GM12878 (cell line): ENCODE measurements around the gene GLS. TPM values are rescaled to one million over a fixed set of nuclear protein-coding genes. Genes with fewer than 3 reads are reported as not detected.
A peak's percentile ranks its signal among the peaks of the same experiment; 100 is the strongest.

Experiments used
- ATAC-seq: fragments of 200-7000 bp; cut with Tn5 transposase; 3 replicates; pipeline ENCODE4 v1.9.1; 2020; ENCODE audit warnings: mild to moderate bottlenecking, moderate library complexity
- BruUV-seq: library from RNA; stranded (reverse); fragments of 400-500 nt; replicated peaks from 2 replicates; lab custom pipeline; 2021; lab: Mats Ljungman, UMichigan
- CTCF ChIA-PET: fragments of 300-600 bp; sonication (Branson Sonifier 250); formaldehyde crosslinking; extraction: SDS; loops from one replicate; lab custom pipeline; 2021; ENCODE audit warnings: inconsistent platforms; lab: Yijun Ruan, JAX
- POLR2A ChIA-PET: fragments of 350-600 bp; formaldehyde crosslinking; extraction: SDS; loops from one replicate; lab custom pipeline; 2021; ENCODE audit warnings: inconsistent platforms; lab: Charles Lee
- RAD21 ChIA-PET: fragments of 300-600 bp; sonication (Branson Sonifier 250); formaldehyde crosslinking; loops from one replicate; lab custom pipeline; 2023; ENCODE audit warnings: antibody characterized with exemption; ENCODE audit not compliant: unreplicated experiment; lab: Charles Lee
- SMC1A ChIA-PET: fragments of 300-600 bp; sonication (Branson Sonifier 250); formaldehyde crosslinking; loops from one replicate; lab custom pipeline; 2023; ENCODE audit not compliant: unreplicated experiment, uncharacterized antibody; lab: Charles Lee
- DNase-seq: peaks from one replicate; pipeline ENCODE4 v3.0.0-alpha.2; 2011; ENCODE audit warnings: low read depth, low spot score
- FAIRE-seq: peaks from 3 replicates; lab custom pipeline; 2011; peaks lifted over from hg19 to GRCh38; lab: Jason Lieb, UNC
- H2AFZ ChIP-seq: 2 replicates; pipeline ENCODE4 v1.6.0; 2011; ENCODE audit warnings: low read depth, low read length, control low read depth; ENCODE audit not compliant: control insufficient read depth
- H3K27ac ChIP-seq: 2 replicates; pipeline ENCODE4 v1.5.1; 2011; ENCODE audit warnings: control low read depth; ENCODE audit not compliant: control insufficient read depth, insufficient read depth
- H3K27me3 ChIP-seq, 2 experiments: replicated peaks in 1 of 2; 2 replicates each; pipeline versions ENCODE4 v1.6.0 to v1.6.1; 2011; ENCODE audit warnings: low read length in 1 of 2; ENCODE audit not compliant: control insufficient read depth in 2 of 2, insufficient read depth in 2 of 2
- H3K36me3 ChIP-seq, 2 experiments: 2 replicates each; pipeline ENCODE4 v1.5.1; 2011; ENCODE audit warnings: low read length in 1 of 2; ENCODE audit not compliant: control insufficient read depth in 2 of 2, insufficient read depth in 2 of 2
- H3K4me1 ChIP-seq: 2 replicates; pipeline ENCODE4 v1.6.1; 2011; ENCODE audit warnings: mild to moderate bottlenecking, low read length, moderate library complexity, mixed read lengths; ENCODE audit not compliant: control insufficient read depth, insufficient read depth
- H3K4me2 ChIP-seq: 2 replicates; pipeline ENCODE4 v1.6.0; 2011; ENCODE audit warnings: control low read depth; ENCODE audit not compliant: control insufficient read depth, insufficient read depth
- H3K4me3 ChIP-seq: fragments of 200-600 bp; sonication (generic); 2 replicates; pipeline ENCODE4 v1.5.1; 2016
- H3K79me2 ChIP-seq: 2 replicates; pipeline ENCODE4 v1.6.0; 2011; ENCODE audit warnings: low read length; ENCODE audit not compliant: control insufficient read depth, insufficient read depth
- H3K9ac ChIP-seq: 2 replicates; pipeline ENCODE4 v1.8.0; 2011; ENCODE audit warnings: low read length, control low read depth, mixed read lengths; ENCODE audit not compliant: control insufficient read depth, insufficient read depth
- H3K9me3 ChIP-seq: replicated peaks from 3 replicates; pipeline ENCODE4 v1.5.1; 2011; ENCODE audit warnings: mild to moderate bottlenecking, low read length; ENCODE audit not compliant: control insufficient read depth, insufficient read depth
- H4K20me1 ChIP-seq: 2 replicates; pipeline ENCODE4 v1.6.0; 2011; ENCODE audit not compliant: control insufficient read depth, insufficient read depth
- ASH2L ChIP-seq: fragments of 300-600, 200-600 bp; sonication (generic); IDR thresholded peaks from 2 replicates; pipeline ENCODE4 v1.6.1; 2017; ENCODE audit warnings: low read depth, mild to moderate bottlenecking, borderline replicate concordance
- CBX5 ChIP-seq: sonication (generic); IDR thresholded peaks from 2 replicates; pipeline ENCODE4 v1.6.1; 2016; ENCODE audit warnings: low read depth, moderate library complexity, mild to moderate bottlenecking, inconsistent platforms
- CHD2 ChIP-seq: IDR thresholded peaks from 2 replicates; pipeline ENCODE4 v1.6.1; 2011; ENCODE audit warnings: low read depth, low read length, improper control_type of control experiment, borderline replicate concordance
- CREM ChIP-seq: IDR thresholded peaks from 2 replicates; pipeline ENCODE4 v1.6.1; 2014; ENCODE audit warnings: antibody characterized with exemption, low read depth
- ESRRA ChIP-seq: IDR thresholded peaks from 2 replicates; pipeline ENCODE4 v1.6.1; 2012; ENCODE audit warnings: mild to moderate bottlenecking, low read length, improper control_type of control experiment
- IRF4 ChIP-seq: IDR thresholded peaks from 2 replicates; pipeline ENCODE4 v1.6.1; 2011; ENCODE audit warnings: low read depth, low read length
- KAT2A ChIP-seq: conservative IDR thresholded peaks from 2 replicates; pipeline ENCODE4 v1.6.1; 2011; ENCODE audit warnings: low read depth, low read length; ENCODE audit not compliant: control insufficient read depth
- RAD51 ChIP-seq: fragments of 450-650 bp; IDR thresholded peaks from 2 replicates; pipeline ENCODE4 v1.6.1; 2016; ENCODE audit warnings: moderate library complexity, mild to moderate bottlenecking, inconsistent platforms
- SMAD1 ChIP-seq: fragments of 450-650 bp; IDR thresholded peaks from 2 replicates; pipeline ENCODE4 v1.6.1; 2018; ENCODE audit warnings: mild to moderate bottlenecking, low read depth; ENCODE audit not compliant: partially characterized antibody
- SPI1 ChIP-seq: IDR thresholded peaks from 2 replicates; pipeline ENCODE4 v1.6.1; 2011; ENCODE audit warnings: low read depth, mild to moderate bottlenecking, low read length, moderate library complexity, borderline replicate concordance; ENCODE audit not compliant: insufficient read depth
- USF1 ChIP-seq: IDR thresholded peaks from 2 replicates; pipeline ENCODE4 v1.6.1; 2011; ENCODE audit warnings: borderline replicate concordance, low read depth, mild to moderate bottlenecking, moderate library complexity, mixed read lengths, low read length; ENCODE audit not compliant: insufficient read depth; ENCODE audit errors: extremely low read length
- ZNF24 ChIP-seq: fragments of 450-650 bp; IDR thresholded peaks from 2 replicates; pipeline ENCODE4 v1.6.1; 2017; ENCODE audit warnings: antibody characterized with exemption, mild to moderate bottlenecking
- ZNF274 ChIP-seq: IDR thresholded peaks from one replicate; pipeline ENCODE4 v1.8.0; 2011; ENCODE audit not compliant: insufficient read length, insufficient read depth
- ZNF622 ChIP-seq: fragments of 450-650 bp; IDR thresholded peaks from 2 replicates; pipeline ENCODE4 v1.6.1; 2017; ENCODE audit warnings: mild to moderate bottlenecking, inconsistent platforms
- WGBS: methylation state at CpG from one replicate; pipeline ENCODE4 v1.1.6; 2016; ENCODE audit warnings: low lambda C conversion rate; ENCODE audit not compliant: insufficient replicate concordance, insufficient coverage; ENCODE audit errors: missing lambda C conversion rate; 5-methylcytosine and 5-hydroxymethylcytosine counted together
- in situ Hi-C: fragments of 300-500 bp; cut with MboI; formaldehyde crosslinking; loops from 9 replicates; pipeline ENCODE4 v1.14.3; 2018; ENCODE audit warnings: mixed read lengths
- intact Hi-C: fragments of 100-400 bp; cut with micrococcal nuclease; formaldehyde crosslinking; loops from one replicate; pipeline ENCODE4 v1.14.2; 2022; ENCODE audit not compliant: unreplicated experiment
- polyA plus RNA-seq, 11 experiments: library from polyadenylated mRNA; depleted of rRNA in 4 of 11; unstranded in 6 of 11; stranded (reverse) in 5 of 11; fragments of >200 nt; fragmentation: Nextera tagmentation in 4 of 11; fragmentation: Illumina TruSeq in 1 of 11; extraction: Ambion mirVana in 4 of 11; extraction: Trizol in 1 of 11; gene quantifications; 1 replicate in 1 of 11; 2 replicates in 10 of 11; pipeline versions ENCODE4 v1.2.1 to v1.2.3, GENCODE V29; 2011 to 2016; ENCODE audit warnings: inconsistent platforms in 2 of 11, missing spikeins in 2 of 11, low read depth in 1 of 11
- total RNA-seq, 4 experiments: library from RNA; depleted of rRNA in 3 of 4; stranded (reverse); fragments of >200 nt in 3 of 4; fragmentation: Illumina TruSeq in 1 of 4; extraction: Trizol in 1 of 4; gene quantifications; 2 replicates each; pipeline versions ENCODE4 v1.2.1 to v1.2.3, GENCODE V29; 2013 to 2021
- TF ChIP-seq, protein P1 (sequence below): IDR thresholded peaks from 2 replicates; pipeline ENCODE4 v1.6.1; 2011; ENCODE audit warnings: low read depth, mild to moderate bottlenecking, low read length, moderate library complexity, borderline replicate concordance; ENCODE audit errors: extremely low read depth
- TF ChIP-seq, protein P2 (sequence below): IDR thresholded peaks from 2 replicates; pipeline ENCODE4 v1.6.1; 2011; ENCODE audit warnings: low read depth, low read length, improper control_type of control experiment, borderline replicate concordance
- TF ChIP-seq, protein P3 (sequence below): fragments of 150-350 bp; IDR thresholded peaks from 2 replicates; pipeline ENCODE4 v1.6.1; 2016; ENCODE audit warnings: low read depth, low read length
- TF ChIP-seq, protein P4 (sequence below): fragments of 450-650 bp; IDR thresholded peaks from 2 replicates; pipeline ENCODE4 v1.6.1; 2017; ENCODE audit warnings: borderline replicate concordance

The GLS gene
- total and polyA plus RNA-seq, 10 of the 15 experiments (the other 5 are each of a cell fraction or from before 2014, with no cell fraction given) = 15.7 to 145 (median 70.8) TPM

DNA sequence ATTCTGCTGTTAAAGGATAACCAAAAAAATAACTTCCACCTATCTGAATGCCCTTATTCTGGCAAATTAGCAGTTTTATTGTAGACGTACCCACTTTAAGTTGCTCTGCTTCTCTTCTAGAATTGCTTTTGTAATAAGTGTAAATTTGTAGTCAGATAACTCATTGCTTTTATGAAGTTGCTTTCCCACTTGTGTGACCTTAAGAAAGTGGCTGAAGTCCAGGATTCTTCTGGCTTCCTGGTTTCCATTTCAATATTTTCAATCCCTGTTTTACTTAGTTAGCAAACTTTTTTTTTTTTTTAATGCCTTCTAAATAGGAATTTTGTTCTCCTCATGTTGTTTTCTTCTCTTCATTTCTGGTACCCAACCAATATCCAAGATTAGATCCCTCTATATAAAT lies 59.8 kb downstream of the GLS start:
- ChIA-PET SMC1A (interaction anchor here (1.1 to 1.2 kb wide), 2 partner anchors 52 to 90 kb away, joined by 3 to 4 read pairs; no protein-coding TSS in a partner anchor), RAD21 (no interaction called here)
- Histone ChIP-seq H3K27me3 (no peaks in the 10 kb centered on the region), H2AFZ (no peak overlapping the region), H3K9me3 (no peaks in the 10 kb centered on the region), H3K36me3 (no peaks in the 10 kb centered on the region), H3K4me2 (no peak overlapping the region), H3K4me3 (no peak overlapping the region), H3K27ac (no peak overlapping the region)
- DNase-seq (no peak), ATAC-seq (no peak)
- no TSS peak for BruUV-seq
- 100% methylated on average over 1 of the region's 1 CpG for WGBS
- TF ChIP-seq CHD2 = no peak
- TF ChIP-seq, protein P1, sequence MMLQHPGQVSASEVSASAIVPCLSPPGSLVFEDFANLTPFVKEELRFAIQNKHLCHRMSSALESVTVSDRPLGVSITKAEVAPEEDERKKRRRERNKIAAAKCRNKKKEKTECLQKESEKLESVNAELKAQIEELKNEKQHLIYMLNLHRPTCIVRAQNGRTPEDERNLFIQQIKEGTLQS = no peak
- TF ChIP-seq ESRRA = no peak
- TF ChIP-seq USF1 = no peak
- TF ChIP-seq, protein P2, sequence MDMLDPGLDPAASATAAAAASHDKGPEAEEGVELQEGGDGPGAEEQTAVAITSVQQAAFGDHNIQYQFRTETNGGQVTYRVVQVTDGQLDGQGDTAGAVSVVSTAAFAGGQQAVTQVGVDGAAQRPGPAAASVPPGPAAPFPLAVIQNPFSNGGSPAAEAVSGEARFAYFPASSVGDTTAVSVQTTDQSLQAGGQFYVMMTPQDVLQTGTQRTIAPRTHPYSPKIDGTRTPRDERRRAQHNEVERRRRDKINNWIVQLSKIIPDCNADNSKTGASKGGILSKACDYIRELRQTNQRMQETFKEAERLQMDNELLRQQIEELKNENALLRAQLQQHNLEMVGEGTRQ = no peak
- no peak for TF ChIP-seq ZNF622
- no peak for TF ChIP-seq KAT2A
- no peak for TF ChIP-seq ZNF274
- TF ChIP-seq RAD51 = no peak
- TF ChIP-seq IRF4 = no peak
- TF ChIP-seq, protein P3, sequence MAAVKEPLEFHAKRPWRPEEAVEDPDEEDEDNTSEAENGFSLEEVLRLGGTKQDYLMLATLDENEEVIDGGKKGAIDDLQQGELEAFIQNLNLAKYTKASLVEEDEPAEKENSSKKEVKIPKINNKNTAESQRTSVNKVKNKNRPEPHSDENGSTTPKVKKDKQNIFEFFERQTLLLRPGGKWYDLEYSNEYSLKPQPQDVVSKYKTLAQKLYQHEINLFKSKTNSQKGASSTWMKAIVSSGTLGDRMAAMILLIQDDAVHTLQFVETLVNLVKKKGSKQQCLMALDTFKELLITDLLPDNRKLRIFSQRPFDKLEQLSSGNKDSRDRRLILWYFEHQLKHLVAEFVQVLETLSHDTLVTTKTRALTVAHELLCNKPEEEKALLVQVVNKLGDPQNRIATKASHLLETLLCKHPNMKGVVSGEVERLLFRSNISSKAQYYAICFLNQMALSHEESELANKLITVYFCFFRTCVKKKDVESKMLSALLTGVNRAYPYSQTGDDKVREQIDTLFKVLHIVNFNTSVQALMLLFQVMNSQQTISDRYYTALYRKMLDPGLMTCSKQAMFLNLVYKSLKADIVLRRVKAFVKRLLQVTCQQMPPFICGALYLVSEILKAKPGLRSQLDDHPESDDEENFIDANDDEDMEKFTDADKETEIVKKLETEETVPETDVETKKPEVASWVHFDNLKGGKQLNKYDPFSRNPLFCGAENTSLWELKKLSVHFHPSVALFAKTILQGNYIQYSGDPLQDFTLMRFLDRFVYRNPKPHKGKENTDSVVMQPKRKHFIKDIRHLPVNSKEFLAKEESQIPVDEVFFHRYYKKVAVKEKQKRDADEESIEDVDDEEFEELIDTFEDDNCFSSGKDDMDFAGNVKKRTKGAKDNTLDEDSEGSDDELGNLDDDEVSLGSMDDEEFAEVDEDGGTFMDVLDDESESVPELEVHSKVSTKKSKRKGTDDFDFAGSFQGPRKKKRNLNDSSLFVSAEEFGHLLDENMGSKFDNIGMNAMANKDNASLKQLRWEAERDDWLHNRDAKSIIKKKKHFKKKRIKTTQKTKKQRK = no peak
- no peak for TF ChIP-seq SPI1
- TF ChIP-seq CBX5 = no peak
- TF ChIP-seq CREM = no peak
- no peak for TF ChIP-seq ZNF24
- TF ChIP-seq, protein P4, sequence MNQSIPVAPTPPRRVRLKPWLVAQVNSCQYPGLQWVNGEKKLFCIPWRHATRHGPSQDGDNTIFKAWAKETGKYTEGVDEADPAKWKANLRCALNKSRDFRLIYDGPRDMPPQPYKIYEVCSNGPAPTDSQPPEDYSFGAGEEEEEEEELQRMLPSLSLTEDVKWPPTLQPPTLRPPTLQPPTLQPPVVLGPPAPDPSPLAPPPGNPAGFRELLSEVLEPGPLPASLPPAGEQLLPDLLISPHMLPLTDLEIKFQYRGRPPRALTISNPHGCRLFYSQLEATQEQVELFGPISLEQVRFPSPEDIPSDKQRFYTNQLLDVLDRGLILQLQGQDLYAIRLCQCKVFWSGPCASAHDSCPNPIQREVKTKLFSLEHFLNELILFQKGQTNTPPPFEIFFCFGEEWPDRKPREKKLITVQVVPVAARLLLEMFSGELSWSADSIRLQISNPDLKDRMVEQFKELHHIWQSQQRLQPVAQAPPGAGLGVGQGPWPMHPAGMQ = no peak
- TF ChIP-seq ASH2L = no peak
- no peak for TF ChIP-seq SMAD1
- TF ChIP-seq, all 136 proteins: peak for 0
- ChIA-PET POLR2A (no interaction called here), CTCF (interaction anchor here (3.1 kb wide), 1 partner anchor 90 kb away, joined by 11 read pairs; no protein-coding TSS in a partner anchor)
- in situ Hi-C loops (no loop called here), intact Hi-C loops (no loop called here)
- no peaks in the 10 kb centered on the region for H3K4me1 ChIP-seq
- no peaks in the 10 kb centered on the region for H3K79me2 ChIP-seq
- H4K20me1 ChIP-seq = no peaks in the 10 kb centered on the region
- H3K9ac ChIP-seq = no peak overlapping the region
- FAIRE-seq = peak; percentile 7
